Upper lobe of left lung (tissue), 4 donors: Measurements from ENCODE around the gene RNF207.

Experiments used
- CTCF ChIP-seq, 6 experiments: fragments of 450-650 bp in 4 of 6; fragments of 200-600 bp in 2 of 6; sonication (generic) in 2 of 6; IDR thresholded peaks; one replicate each; pipeline ENCODE4 v1.5.1; 2016 to 2019; ENCODE audit warnings: antibody characterized with exemption in 6 of 6
- EP300 ChIP-seq, 4 donors: sonication (generic); formaldehyde crosslinking; IDR thresholded peaks; one replicate each; pipeline ENCODE4 v1.5.1; 2017; ENCODE audit warnings: antibody characterized with exemption in 4 of 4, control low read depth in 2 of 4
- POLR2A ChIP-seq, 4 donors: fragments of 450-650 bp; IDR thresholded peaks; one replicate each; pipeline ENCODE4 v1.5.1; 2016 to 2017; ENCODE audit warnings: antibody characterized with exemption in 4 of 4, mild to moderate bottlenecking in 2 of 4

- no peak for TF ChIP-seq CTCF (IDR thresholded peaks at IDR 0.05)
- TF ChIP-seq EP300 (IDR thresholded peaks at IDR 0.05) = no peak
- TF ChIP-seq POLR2A (IDR thresholded peaks at IDR 0.05) = no peak
Measured at GRCh38 chr1:6267686-6268322, 61.9 kb downstream of the RNF207 start.
